Liver (tissue), 3 donors: ENCODE measurements around the gene PCNT.

Experiments
- CTCF ChIP-seq: fragments of 150-350 bp; IDR thresholded peaks from 2 replicates; pipeline ENCODE4 v1.5.1; 2017; ENCODE audit warnings: improper control_type of control experiment, low read depth, low read length; ENCODE audit not compliant: missing input control
- EGR1 ChIP-seq, 2 donors: IDR thresholded peaks; 2 replicates each; pipeline ENCODE4 v1.6.1; 2016 to 2018; ENCODE audit warnings: antibody characterized with exemption in 2 of 2, low read depth in 2 of 2
- FOXA1 ChIP-seq: IDR thresholded peaks from 2 replicates; pipeline ENCODE4 v1.6.1; 2016; ENCODE audit warnings: antibody characterized with exemption
- HNF4G ChIP-seq: IDR thresholded peaks from 2 replicates; pipeline ENCODE4 v1.6.1; 2016; ENCODE audit warnings: antibody characterized with exemption
- MAX ChIP-seq: IDR thresholded peaks from 2 replicates; pipeline ENCODE4 v1.6.1; 2016; ENCODE audit warnings: antibody characterized with exemption
- RAD21 ChIP-seq, 2 donors: IDR thresholded peaks; 2 replicates each; pipeline ENCODE4 v1.6.1; 2016; ENCODE audit warnings: antibody characterized with exemption in 2 of 2, mild to moderate bottlenecking in 2 of 2
- REST ChIP-seq: IDR thresholded peaks from 2 replicates; pipeline ENCODE4 v1.6.1; 2016; ENCODE audit warnings: antibody characterized with exemption, mild to moderate bottlenecking
- TAF1 ChIP-seq: conservative IDR thresholded peaks from 2 replicates; pipeline ENCODE4 v1.6.1; 2016; ENCODE audit warnings: antibody characterized with exemption, mild to moderate bottlenecking
- YY1 ChIP-seq: IDR thresholded peaks from 2 replicates; pipeline ENCODE4 v1.6.1; 2016; ENCODE audit warnings: antibody characterized with exemption, mild to moderate bottlenecking
- donor health status: healthy.
- donor health status: healthy.

- TF ChIP-seq REST, result no peak
- TF ChIP-seq CTCF, result no peak
- TF ChIP-seq TAF1, result no peak
- TF ChIP-seq RAD21 (IDR thresholded peaks at IDR 0.05), result no peak
- TF ChIP-seq MAX, result no peak
- no peak for TF ChIP-seq EGR1 (IDR thresholded peaks at IDR 0.05; ENCODE audit: low read depth in 2 of 2)
- no peak for TF ChIP-seq HNF4G
- TF ChIP-seq YY1, result no peak
- TF ChIP-seq FOXA1, result no peak
These were observed 44.8 kb downstream of the PCNT start for GRCh38 chr21:46368533-46369285.
